Breast epithelium (tissue), 4 donors: ENCODE results near the gene PI16. TPM values are rescaled to one million over a fixed set of nuclear protein-coding genes. Genes with fewer than 3 reads are reported as not detected.

Experiments
- DNase-seq, 2 donors: peaks; one replicate each; pipeline ENCODE4 v3.0.0-alpha.2; 2019; ENCODE audit warnings: low spot score in 2 of 2
- H3K27ac ChIP-seq, 2 donors: fragments of 200-600 bp; sonication (generic) in 1 of 2; one replicate each; pipeline ENCODE4 v1.5.1; 2016 to 2019; ENCODE audit warnings: mild to moderate bottlenecking in 1 of 2
- H3K27me3 ChIP-seq, 2 donors: fragments of 200-600 bp; sonication (generic) in 1 of 2; one replicate each; pipeline versions ENCODE4 v1.5.1 to v1.6.0; 2017 to 2019; ENCODE audit warnings: control low read depth in 1 of 2, mild to moderate bottlenecking in 1 of 2
- H3K36me3 ChIP-seq: fragments of 200-600 bp; one replicate; pipeline ENCODE4 v1.5.1; 2019
- H3K4me1 ChIP-seq, 2 donors: fragments of 200-600 bp; sonication (generic); one replicate each; pipeline ENCODE4 v1.5.1; 2016 to 2019; ENCODE audit warnings: control low read depth in 1 of 2
- H3K4me3 ChIP-seq, 3 donors: fragments of 200-600 bp; sonication (generic); 1 replicate in 2 of 3; 2 replicates in 1 of 3; pipeline ENCODE4 v1.5.1; 2016 to 2019; ENCODE audit warnings: mild to moderate bottlenecking in 3 of 3, moderate library complexity in 2 of 3
- H3K9me3 ChIP-seq, 2 donors: fragments of 200-600 bp; sonication (generic) in 1 of 2; one replicate each; pipeline ENCODE4 v1.5.1; 2016 to 2019; ENCODE audit warnings: control low read depth in 1 of 2
- CTCF ChIP-seq, 3 donors: fragments of 450-650 bp; IDR thresholded peaks; one replicate each; pipeline ENCODE4 v1.5.1; 2016 to 2017; ENCODE audit warnings: antibody characterized with exemption in 3 of 3, mild to moderate bottlenecking in 3 of 3, moderate library complexity in 3 of 3
- POLR2A ChIP-seq: fragments of 450-650 bp; IDR thresholded peaks from one replicate; pipeline ENCODE4 v1.6.1; 2016; ENCODE audit warnings: antibody characterized with exemption, mild to moderate bottlenecking, moderate library complexity
- POLR2AphosphoS5 ChIP-seq, 3 donors: sonication (generic); formaldehyde crosslinking; IDR thresholded peaks; one replicate each; pipeline ENCODE4 v1.6.1; 2017; ENCODE audit warnings: antibody characterized with exemption in 3 of 3
- intact Hi-C: fragments of 100-400 bp; cut with DNase I; formaldehyde crosslinking; loops from one replicate; pipeline ENCODE4 v1.15.1; 2023; ENCODE audit warnings: low total_unique reads
- total RNA-seq, 3 donors: library from RNA; depleted of rRNA; stranded (reverse); fragments of >200 nt; gene quantifications; one replicate each; pipeline ENCODE4 v1.1.0, GENCODE V29; 2016

Gene PI16
- total RNA-seq, 3 donors from 2014 or later = 2.8 to 14.9 (median 5.2) TPM

GRCh38 chr6:36957773-36958271 is 3.3 kb downstream of the PI16 start:
- TF ChIP-seq CTCF (IDR thresholded peaks at IDR 0.05) (no peak), POLR2AphosphoS5 (IDR thresholded peaks at IDR 0.05) (no peak), POLR2A (no peak)
- Histone ChIP-seq H3K36me3 (no peaks in the 10 kb centered on the region), H3K4me1 (peaks cover 0 to 8% of the 10 kb centered on the region in 2 donors), H3K27ac (peak overlapping the region in 1 of 2 donors; percentile 45), H3K27me3 (no peaks in the 10 kb centered on the region), H3K9me3 (no peaks in the 10 kb centered on the region), H3K4me3 (no peak overlapping the region)
- intact Hi-C loops = no loop called here
- no peak for DNase-seq

GRCh38 chr6:36958775-36959554 is 4.4 kb downstream of the PI16 start:
- H3K36me3 ChIP-seq = no peaks in the 10 kb centered on the region
- DNase-seq = no peak
- H3K4me3 ChIP-seq = no peak overlapping the region
- TF ChIP-seq POLR2AphosphoS5 (IDR thresholded peaks at IDR 0.05) = no peak
- no peak for TF ChIP-seq POLR2A
- no peak for TF ChIP-seq CTCF (IDR thresholded peaks at IDR 0.05)
- no peaks in the 10 kb centered on the region for H3K27me3 ChIP-seq
- peaks cover 0 to 14% of the 10 kb centered on the region in 2 donors for H3K4me1 ChIP-seq
- no peaks in the 10 kb centered on the region for H3K9me3 ChIP-seq
- intact Hi-C loops = no loop called here
- H3K27ac ChIP-seq = peak overlapping the region in 1 of 2 donors; percentile 45

GRCh38 chr6:36959555-36960250 is 5.2 kb downstream of the PI16 start:
- Histone ChIP-seq H3K4me1 (peaks cover 0 to 18% of the 10 kb centered on the region in 2 donors), H3K9me3 (no peaks in the 10 kb centered on the region), H3K4me3 (no peak overlapping the region), H3K27ac (no peak overlapping the region), H3K27me3 (no peaks in the 10 kb centered on the region), H3K36me3 (no peaks in the 10 kb centered on the region)
- no peak for DNase-seq
- no peak for TF ChIP-seq CTCF (IDR thresholded peaks at IDR 0.05)
- TF ChIP-seq POLR2A = no peak
- no peak for TF ChIP-seq POLR2AphosphoS5 (IDR thresholded peaks at IDR 0.05)
- intact Hi-C loops = no loop called here

GRCh38 chr6:36961441-36962435 is 7.2 kb downstream of the PI16 start:
- no peak overlapping the region for H3K27ac ChIP-seq
- peaks cover 0 to 18% of the 10 kb centered on the region in 2 donors for H3K4me1 ChIP-seq
- H3K36me3 ChIP-seq = no peaks in the 10 kb centered on the region
- no peaks in the 10 kb centered on the region for H3K9me3 ChIP-seq
- no peaks in the 10 kb centered on the region for H3K27me3 ChIP-seq
- H3K4me3 ChIP-seq = no peak overlapping the region
- intact Hi-C loops = no loop called here
- no peak for TF ChIP-seq POLR2A
- no peak for TF ChIP-seq POLR2AphosphoS5 (IDR thresholded peaks at IDR 0.05)
- TF ChIP-seq CTCF (IDR thresholded peaks at IDR 0.05) = no peak
- DNase-seq = no peak
